ENCODE results near the gene TGFBR3.

DNA sequence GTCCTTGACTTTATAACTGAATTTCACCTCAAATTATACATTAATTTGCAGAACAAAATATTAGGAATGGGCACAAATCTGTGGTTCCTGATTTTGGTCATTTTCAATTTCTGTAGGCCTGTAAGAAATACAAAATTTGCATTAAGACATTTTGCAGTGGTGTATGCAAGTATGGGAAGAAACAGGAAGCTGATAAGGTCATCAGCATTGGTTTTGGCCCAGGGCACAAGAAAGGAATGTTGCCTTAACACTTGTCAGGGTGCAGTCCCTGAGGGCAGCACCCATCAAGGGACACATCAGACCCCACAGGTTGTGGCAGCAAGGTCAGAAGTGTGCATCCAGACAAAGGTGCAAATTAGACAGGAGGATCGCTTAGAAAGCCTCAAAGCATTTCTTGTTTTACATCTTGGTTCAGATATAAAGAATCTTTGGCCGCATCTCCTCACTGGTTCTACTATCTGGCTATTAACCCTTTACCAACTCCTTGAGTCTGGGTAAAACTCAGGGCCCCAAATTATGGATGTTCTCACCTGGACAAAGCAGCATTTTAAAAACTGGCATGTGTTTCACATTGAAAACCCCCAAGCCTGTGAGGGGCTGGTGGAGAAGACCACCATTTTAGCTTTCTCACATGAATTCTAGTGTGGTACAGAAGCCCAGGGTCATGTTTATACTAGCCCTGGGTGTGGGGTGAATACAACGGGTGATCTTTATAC is 202.9 kb downstream of the TGFBR3 start:
- TF ChIP-seq, protein P1, sequence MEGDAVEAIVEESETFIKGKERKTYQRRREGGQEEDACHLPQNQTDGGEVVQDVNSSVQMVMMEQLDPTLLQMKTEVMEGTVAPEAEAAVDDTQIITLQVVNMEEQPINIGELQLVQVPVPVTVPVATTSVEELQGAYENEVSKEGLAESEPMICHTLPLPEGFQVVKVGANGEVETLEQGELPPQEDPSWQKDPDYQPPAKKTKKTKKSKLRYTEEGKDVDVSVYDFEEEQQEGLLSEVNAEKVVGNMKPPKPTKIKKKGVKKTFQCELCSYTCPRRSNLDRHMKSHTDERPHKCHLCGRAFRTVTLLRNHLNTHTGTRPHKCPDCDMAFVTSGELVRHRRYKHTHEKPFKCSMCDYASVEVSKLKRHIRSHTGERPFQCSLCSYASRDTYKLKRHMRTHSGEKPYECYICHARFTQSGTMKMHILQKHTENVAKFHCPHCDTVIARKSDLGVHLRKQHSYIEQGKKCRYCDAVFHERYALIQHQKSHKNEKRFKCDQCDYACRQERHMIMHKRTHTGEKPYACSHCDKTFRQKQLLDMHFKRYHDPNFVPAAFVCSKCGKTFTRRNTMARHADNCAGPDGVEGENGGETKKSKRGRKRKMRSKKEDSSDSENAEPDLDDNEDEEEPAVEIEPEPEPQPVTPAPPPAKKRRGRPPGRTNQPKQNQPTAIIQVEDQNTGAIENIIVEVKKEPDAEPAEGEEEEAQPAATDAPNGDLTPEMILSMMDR (conservative IDR thresholded peaks at IDR 0.05; ENCODE audit: low read depth, low read length): no peak
- no peak for TF ChIP-seq EZH2 (IDR thresholded peaks at IDR 0.05; ENCODE audit: borderline replicate concordance, low read depth, low read length, poor library complexity, severe bottlenecking)

All from A673 (cell line).